ENCODE measurements around the gene MAMDC2.

The MAMDC2 gene

GRCh38 chr9:70066874-70067273, 23.2 kb downstream of the MAMDC2 start:
- Histone ChIP-seq H3K36me3 (ENCODE audit: control insufficient read depth in 1 of 2, insufficient read depth in 2 of 2, low read length in 2 of 2) (no peaks in the 10 kb centered on the region), H3K27ac (ENCODE audit: low read length) (no peak overlapping the region), H3K4me3 (ENCODE audit: low read depth in 1 of 2, low read length in 2 of 2) (no peak overlapping the region), H3K27me3 (ENCODE audit: low read depth, low read length) (no peaks in the 10 kb centered on the region), H3K9me3 (ENCODE audit: control insufficient read depth in 1 of 2, low read length in 2 of 2) (no peaks in the 10 kb centered on the region), H3K4me1 (ENCODE audit: control insufficient read depth in 1 of 2, insufficient read depth in 2 of 2, low read length in 2 of 2) (peaks cover 0 to 47% of the 10 kb centered on the region in 2 donors)

GRCh38 chr9:70069704-70070103, 26.1 kb downstream of the MAMDC2 start:
- H3K4me3 ChIP-seq (ENCODE audit: low read depth in 1 of 2, low read length in 2 of 2), result peak overlapping the region in 1 of 2 donors; percentile 29
- H3K27me3 ChIP-seq (ENCODE audit: low read depth, low read length), result no peaks in the 10 kb centered on the region
- no peaks in the 10 kb centered on the region for H3K36me3 ChIP-seq (ENCODE audit: control insufficient read depth in 1 of 2, insufficient read depth in 2 of 2, low read length in 2 of 2)
- no peaks in the 10 kb centered on the region for H3K9me3 ChIP-seq (ENCODE audit: control insufficient read depth in 1 of 2, low read length in 2 of 2)
- H3K27ac ChIP-seq (ENCODE audit: low read length), result peak overlapping the region; percentile 17
- H3K4me1 ChIP-seq (ENCODE audit: control insufficient read depth in 1 of 2, insufficient read depth in 2 of 2, low read length in 2 of 2), result peaks cover 6 to 68% of the 10 kb centered on the region in 2 donors

GRCh38 chr9:70073193-70073592, 29.5 kb downstream of the MAMDC2 start:
- Histone ChIP-seq H3K27ac (ENCODE audit: low read length) (peak overlapping the region; percentile 46), H3K4me1 (ENCODE audit: control insufficient read depth in 1 of 2, insufficient read depth in 2 of 2, low read length in 2 of 2) (peaks cover 10 to 77% of the 10 kb centered on the region in 2 donors), H3K4me3 (ENCODE audit: low read depth in 1 of 2, low read length in 2 of 2) (no peak overlapping the region), H3K36me3 (ENCODE audit: control insufficient read depth in 1 of 2, insufficient read depth in 2 of 2, low read length in 2 of 2) (no peaks in the 10 kb centered on the region), H3K9me3 (ENCODE audit: control insufficient read depth in 1 of 2, low read length in 2 of 2) (no peaks in the 10 kb centered on the region), H3K27me3 (ENCODE audit: low read depth, low read length) (no peaks in the 10 kb centered on the region)

- Histone ChIP-seq H3K4me1 (ENCODE audit: control insufficient read depth in 1 of 2, insufficient read depth in 2 of 2, low read length in 2 of 2) (peaks cover 10 to 81% of the 10 kb centered on the region in 2 donors), H3K27ac (ENCODE audit: low read length) (peak overlapping the region; percentile 46), H3K27me3 (ENCODE audit: low read depth, low read length) (no peaks in the 10 kb centered on the region), H3K36me3 (ENCODE audit: control insufficient read depth in 1 of 2, insufficient read depth in 2 of 2, low read length in 2 of 2) (no peaks in the 10 kb centered on the region), H3K4me3 (ENCODE audit: low read depth in 1 of 2, low read length in 2 of 2) (no peak overlapping the region), H3K9me3 (ENCODE audit: control insufficient read depth in 1 of 2, low read length in 2 of 2) (no peaks in the 10 kb centered on the region)
Observed at GRCh38 chr9:70073756-70074155, 30.1 kb downstream of the MAMDC2 start.

- Histone ChIP-seq H3K36me3 (ENCODE audit: control insufficient read depth in 1 of 2, insufficient read depth in 2 of 2, low read length in 2 of 2) (no peaks in the 10 kb centered on the region), H3K9me3 (ENCODE audit: control insufficient read depth in 1 of 2, low read length in 2 of 2) (no peaks in the 10 kb centered on the region), H3K27ac (ENCODE audit: low read length) (peak overlapping the region; percentile 68), H3K4me3 (ENCODE audit: low read depth in 1 of 2, low read length in 2 of 2) (no peak overlapping the region), H3K27me3 (ENCODE audit: low read depth, low read length) (no peaks in the 10 kb centered on the region), H3K4me1 (ENCODE audit: control insufficient read depth in 1 of 2, insufficient read depth in 2 of 2, low read length in 2 of 2) (peaks cover 35 to 84% of the 10 kb centered on the region in 2 donors)
Observed at GRCh38 chr9:70076678-70077077, 33.0 kb downstream of the MAMDC2 start.

GRCh38 chr9:70079417-70080037, 35.9 kb downstream of the MAMDC2 start:
- Histone ChIP-seq H3K9me3 (ENCODE audit: control insufficient read depth in 1 of 2, low read length in 2 of 2) (no peaks in the 10 kb centered on the region), H3K4me1 (ENCODE audit: control insufficient read depth in 1 of 2, insufficient read depth in 2 of 2, low read length in 2 of 2) (peaks cover 29 to 86% of the 10 kb centered on the region in 2 donors), H3K27me3 (ENCODE audit: low read depth, low read length) (no peaks in the 10 kb centered on the region), H3K4me3 (ENCODE audit: low read depth in 1 of 2, low read length in 2 of 2) (peak overlapping the region in 1 of 2 donors; percentile 10), H3K27ac (ENCODE audit: low read length) (peak overlapping the region; percentile 77), H3K36me3 (ENCODE audit: control insufficient read depth in 1 of 2, insufficient read depth in 2 of 2, low read length in 2 of 2) (no peaks in the 10 kb centered on the region)

- peaks cover 29 to 83% of the 10 kb centered on the region in 2 donors for H3K4me1 ChIP-seq (ENCODE audit: control insufficient read depth in 1 of 2, insufficient read depth in 2 of 2, low read length in 2 of 2)
- H3K27ac ChIP-seq (ENCODE audit: low read length), result peak overlapping the region; percentile 77
- no peaks in the 10 kb centered on the region for H3K27me3 ChIP-seq (ENCODE audit: low read depth, low read length)
- no peak overlapping the region for H3K4me3 ChIP-seq (ENCODE audit: low read depth in 1 of 2, low read length in 2 of 2)
- no peaks in the 10 kb centered on the region for H3K9me3 ChIP-seq (ENCODE audit: control insufficient read depth in 1 of 2, low read length in 2 of 2)
- no peaks in the 10 kb centered on the region for H3K36me3 ChIP-seq (ENCODE audit: control insufficient read depth in 1 of 2, insufficient read depth in 2 of 2, low read length in 2 of 2)
Observed at GRCh38 chr9:70080481-70081119, 37.0 kb downstream of the MAMDC2 start.

GRCh38 chr9:70081120-70081495, 37.5 kb downstream of the MAMDC2 start:
- peaks cover 29 to 78% of the 10 kb centered on the region in 2 donors for H3K4me1 ChIP-seq (ENCODE audit: control insufficient read depth in 1 of 2, insufficient read depth in 2 of 2, low read length in 2 of 2)
- H3K27ac ChIP-seq (ENCODE audit: low read length), result peak overlapping the region; percentile 77
- H3K9me3 ChIP-seq (ENCODE audit: control insufficient read depth in 1 of 2, low read length in 2 of 2), result no peaks in the 10 kb centered on the region
- H3K36me3 ChIP-seq (ENCODE audit: control insufficient read depth in 1 of 2, insufficient read depth in 2 of 2, low read length in 2 of 2), result no peaks in the 10 kb centered on the region
- H3K27me3 ChIP-seq (ENCODE audit: low read depth, low read length), result no peaks in the 10 kb centered on the region
- H3K4me3 ChIP-seq (ENCODE audit: low read depth in 1 of 2, low read length in 2 of 2), result no peak overlapping the region

GRCh38 chr9:70083429-70083828, 39.8 kb downstream of the MAMDC2 start:
- Histone ChIP-seq H3K9me3 (ENCODE audit: control insufficient read depth in 1 of 2, low read length in 2 of 2) (no peaks in the 10 kb centered on the region), H3K27me3 (ENCODE audit: low read depth, low read length) (no peaks in the 10 kb centered on the region), H3K36me3 (ENCODE audit: control insufficient read depth in 1 of 2, insufficient read depth in 2 of 2, low read length in 2 of 2) (no peaks in the 10 kb centered on the region), H3K4me1 (ENCODE audit: control insufficient read depth in 1 of 2, insufficient read depth in 2 of 2, low read length in 2 of 2) (peaks cover 25 to 67% of the 10 kb centered on the region in 2 donors), H3K4me3 (ENCODE audit: low read depth in 1 of 2, low read length in 2 of 2) (no peak overlapping the region), H3K27ac (ENCODE audit: low read length) (no peak overlapping the region)

- Histone ChIP-seq H3K36me3 (ENCODE audit: control insufficient read depth in 1 of 2, insufficient read depth in 2 of 2, low read length in 2 of 2) (no peaks in the 10 kb centered on the region), H3K27me3 (ENCODE audit: low read depth, low read length) (no peaks in the 10 kb centered on the region), H3K4me3 (ENCODE audit: low read depth in 1 of 2, low read length in 2 of 2) (no peak overlapping the region), H3K4me1 (ENCODE audit: control insufficient read depth in 1 of 2, insufficient read depth in 2 of 2, low read length in 2 of 2) (peaks cover 10 to 60% of the 10 kb centered on the region in 2 donors), H3K9me3 (ENCODE audit: control insufficient read depth in 1 of 2, low read length in 2 of 2) (no peaks in the 10 kb centered on the region), H3K27ac (ENCODE audit: low read length) (no peak overlapping the region)
Observed at GRCh38 chr9:70085241-70085640, 41.6 kb downstream of the MAMDC2 start.

- no peak overlapping the region for H3K27ac ChIP-seq (ENCODE audit: low read length)
- no peak overlapping the region for H3K4me3 ChIP-seq (ENCODE audit: low read depth in 1 of 2, low read length in 2 of 2)
- no peaks in the 10 kb centered on the region for H3K36me3 ChIP-seq (ENCODE audit: control insufficient read depth in 1 of 2, insufficient read depth in 2 of 2, low read length in 2 of 2)
- H3K4me1 ChIP-seq (ENCODE audit: control insufficient read depth in 1 of 2, insufficient read depth in 2 of 2, low read length in 2 of 2), result peaks cover 0 to 54% of the 10 kb centered on the region in 2 donors
- no peaks in the 10 kb centered on the region for H3K9me3 ChIP-seq (ENCODE audit: control insufficient read depth in 1 of 2, low read length in 2 of 2)
- no peaks in the 10 kb centered on the region for H3K27me3 ChIP-seq (ENCODE audit: low read depth, low read length)
Observed at GRCh38 chr9:70091103-70091502, 47.5 kb downstream of the MAMDC2 start.
